HCT116 (cell line): ENCODE data around the gene SYNGR1. TPM values are rescaled to one million over a fixed set of nuclear protein-coding genes. Genes with fewer than 3 reads are reported as not detected.
A peak's percentile ranks its signal among the peaks of the same experiment; 100 is the strongest.

Source experiments
- ATAC-seq: fragments of 200-7000 bp; cut with Tn5 transposase; 2 replicates; pipeline ENCODE4 v1.9.1; 2020; ENCODE audit warnings: mild to moderate bottlenecking, moderate library complexity
- BruUV-seq: library from RNA; stranded (reverse); fragments of 400-500 nt; replicated peaks from 2 replicates; lab custom pipeline; 2021; lab: Mats Ljungman, UMichigan
- CTCF ChIA-PET: fragments of 300-600 bp; sonication (Branson Sonifier 250); formaldehyde crosslinking; loops from one replicate; lab custom pipeline; 2021; ENCODE audit warnings: antibody characterized with exemption; lab: Charles Lee
- POLR2A ChIA-PET: fragments of 300-600, 350-600 bp; sonication (Branson Sonifier 250); formaldehyde crosslinking; loops from one replicate; lab custom pipeline; 2021; ENCODE audit warnings: antibody characterized with exemption; lab: Charles Lee
- RAD21 ChIA-PET, 2 experiments: fragments of 300-600 bp; sonication (Branson Sonifier 250); formaldehyde crosslinking; loops; one replicate each; lab custom pipeline; 2023; ENCODE audit warnings: low total read pairs in 2 of 2; ENCODE audit not compliant: uncharacterized antibody in 2 of 2, unreplicated experiment in 2 of 2, low non-redundant PET in 1 of 2; lab: Charles Lee
- DNase-seq: peaks from one replicate; pipeline ENCODE4 v3.0.0-alpha.2; 2010; ENCODE audit warnings: low read depth, low spot score
- H2AFZ ChIP-seq: fragments of 200-600 bp; shearing (Covaris generic), sonication (generic); 2 replicates; pipeline ENCODE4 v1.6.1; 2017; ENCODE audit warnings: low read depth, mixed run types, mixed read lengths, antibody characterized with exemption, low read length; ENCODE audit not compliant: poor library complexity, severe bottlenecking
- H3K27ac ChIP-seq: 2 replicates; pipeline ENCODE4 v1.5.1; 2012; ENCODE audit warnings: low read depth, low read length
- H3K27me3 ChIP-seq: fragments of 200-600 bp; sonication (generic); 2 replicates; pipeline ENCODE4 v1.6.1; 2016; ENCODE audit warnings: mixed run types, low read length, mixed read lengths; ENCODE audit not compliant: insufficient read depth
- H3K36me3 ChIP-seq, 2 experiments: fragments of 200-500 bp in 1 of 2; fragments of 200-600 bp in 1 of 2; sonication (Bioruptor generic) in 1 of 2; sonication (generic) in 1 of 2; 2 replicates each; pipeline versions ENCODE4 v1.5.1 to v1.6.1; 2014 to 2016; ENCODE audit warnings: low read length in 2 of 2, inconsistent platforms in 1 of 2, mixed read lengths in 1 of 2, mixed run types in 1 of 2; ENCODE audit not compliant: insufficient read depth in 2 of 2, control insufficient read depth in 1 of 2
- H3K4me1 ChIP-seq, 2 experiments: fragments of 200-600 bp in 1 of 2; sonication (generic) in 1 of 2; 2 replicates each; pipeline versions ENCODE4 v1.5.1 to v1.6.1; 2012 to 2017; ENCODE audit warnings: low read length in 2 of 2, inconsistent platforms in 1 of 2, mild to moderate bottlenecking in 1 of 2, mixed read lengths in 1 of 2, mixed run types in 1 of 2, moderate library complexity in 1 of 2; ENCODE audit not compliant: insufficient read depth in 2 of 2, control insufficient read depth in 1 of 2
- H3K4me2 ChIP-seq: fragments of 200-600 bp; sonication (generic); 2 replicates; pipeline ENCODE4 v1.6.1; 2017; ENCODE audit warnings: mixed run types, low read length, mixed read lengths
- H3K4me3 ChIP-seq, 2 experiments: fragments of 200-600 bp in 1 of 2; sonication (generic) in 1 of 2; replicated peaks in 1 of 2; 2 replicates each; pipeline ENCODE4 v1.5.1; 2011 to 2016; ENCODE audit warnings: low read length in 2 of 2, control low read depth in 1 of 2, low read depth in 1 of 2, mild to moderate bottlenecking in 1 of 2, mixed read lengths in 1 of 2, mixed run types in 1 of 2
- H3K79me2 ChIP-seq: fragments of 200-600 bp; sonication (generic); 2 replicates; pipeline ENCODE4 v1.6.1; 2017; ENCODE audit warnings: mild to moderate bottlenecking, mixed run types, low read length, moderate library complexity, mixed read lengths; ENCODE audit not compliant: insufficient read depth
- H3K9ac ChIP-seq: fragments of 200-600 bp; sonication (generic); 2 replicates; pipeline ENCODE4 v1.6.1; 2016; ENCODE audit warnings: low read length, mixed read lengths
- H3K9me2 ChIP-seq: fragments of 200-600 bp; sonication (generic), shearing (Covaris generic); 2 replicates; pipeline ENCODE4 v1.6.1; 2017; ENCODE audit warnings: mixed run types, mild to moderate bottlenecking, moderate library complexity; ENCODE audit not compliant: insufficient read depth
- H3K9me3 ChIP-seq, 2 experiments: fragments of 200-500 bp in 1 of 2; fragments of 200-600 bp in 1 of 2; sonication (Bioruptor generic) in 1 of 2; sonication (generic) in 1 of 2; 2 replicates each; pipeline ENCODE4 v1.6.1; 2014 to 2017; ENCODE audit warnings: low read length in 2 of 2, mixed read lengths in 2 of 2, inconsistent platforms in 1 of 2, low read depth in 1 of 2, mild to moderate bottlenecking in 1 of 2, mixed run types in 1 of 2, moderate library complexity in 1 of 2; ENCODE audit not compliant: control insufficient read depth in 1 of 2, insufficient read depth in 1 of 2
- H4K20me1 ChIP-seq: fragments of 200-600 bp; sonication (generic), shearing (Covaris generic); 2 replicates; pipeline ENCODE4 v1.6.1; 2017; ENCODE audit warnings: mixed run types, mild to moderate bottlenecking, moderate library complexity; ENCODE audit not compliant: insufficient read depth
- EGR1 ChIP-seq: IDR thresholded peaks from 2 replicates; pipeline ENCODE4 v1.6.1; 2012; ENCODE audit warnings: low read depth
- ELF1 ChIP-seq: IDR thresholded peaks from 2 replicates; pipeline ENCODE4 v1.6.1; 2012; ENCODE audit warnings: low read depth, borderline replicate concordance
- EZH2 ChIP-seq: fragments of 200-600 bp; sonication (generic); IDR thresholded peaks from 2 replicates; pipeline ENCODE4 v1.6.1; 2017; ENCODE audit warnings: antibody characterized with exemption, mixed run types
- JUND ChIP-seq: IDR thresholded peaks from 2 replicates; pipeline ENCODE4 v1.6.1; 2012
- POLR2A ChIP-seq: IDR thresholded peaks from 2 replicates; pipeline ENCODE4 v1.7.0; 2011; ENCODE audit warnings: borderline replicate concordance; ENCODE audit not compliant: insufficient read depth, insufficient read length; ENCODE audit errors: extremely low read depth
- TCF7L2 ChIP-seq: IDR thresholded peaks from 2 replicates; pipeline ENCODE4 v1.7.0; 2011; ENCODE audit warnings: borderline replicate concordance, inconsistent platforms; ENCODE audit not compliant: insufficient read depth, insufficient read length; ENCODE audit errors: extremely low read depth
- YY1 ChIP-seq: IDR thresholded peaks from 2 replicates; pipeline ENCODE4 v1.6.1; 2011; ENCODE audit warnings: low read length, low read depth, moderate library complexity, mild to moderate bottlenecking; ENCODE audit not compliant: insufficient replicate concordance; ENCODE audit errors: extremely low read depth
- intact Hi-C: fragments of 100-400 bp; cut with micrococcal nuclease; formaldehyde crosslinking; loops from 2 replicates; pipeline ENCODE4 v1.10.0; 2022
- total RNA-seq: library from RNA; stranded (reverse); gene quantifications from one replicate; pipeline ENCODE4 v1.2.1, GENCODE V29; 2021; ENCODE audit not compliant: unreplicated experiment
- TF ChIP-seq, protein P1 (sequence below), 3 experiments: fragments of 200-600 bp in 1 of 3; sonication (generic) in 1 of 3; IDR thresholded peaks in 2 of 3; conservative IDR thresholded peaks in 1 of 3; 2 replicates each; pipeline ENCODE4 v1.5.1; 2012 to 2017; ENCODE audit warnings: low read depth in 2 of 3, low read length in 2 of 3, antibody characterized with exemption in 1 of 3, borderline replicate concordance in 1 of 3, control low read depth in 1 of 3, mild to moderate bottlenecking in 1 of 3, mixed read lengths in 1 of 3, mixed run types in 1 of 3, moderate library complexity in 1 of 3; ENCODE audit not compliant: insufficient read depth in 1 of 3
- TF ChIP-seq, protein P2 (sequence below): IDR thresholded peaks from 2 replicates; pipeline ENCODE4 v1.6.1; 2012

The SYNGR1 gene
- total RNA-seq, 1 experiment from 2014 or later = 20.7 TPM

DNA sequence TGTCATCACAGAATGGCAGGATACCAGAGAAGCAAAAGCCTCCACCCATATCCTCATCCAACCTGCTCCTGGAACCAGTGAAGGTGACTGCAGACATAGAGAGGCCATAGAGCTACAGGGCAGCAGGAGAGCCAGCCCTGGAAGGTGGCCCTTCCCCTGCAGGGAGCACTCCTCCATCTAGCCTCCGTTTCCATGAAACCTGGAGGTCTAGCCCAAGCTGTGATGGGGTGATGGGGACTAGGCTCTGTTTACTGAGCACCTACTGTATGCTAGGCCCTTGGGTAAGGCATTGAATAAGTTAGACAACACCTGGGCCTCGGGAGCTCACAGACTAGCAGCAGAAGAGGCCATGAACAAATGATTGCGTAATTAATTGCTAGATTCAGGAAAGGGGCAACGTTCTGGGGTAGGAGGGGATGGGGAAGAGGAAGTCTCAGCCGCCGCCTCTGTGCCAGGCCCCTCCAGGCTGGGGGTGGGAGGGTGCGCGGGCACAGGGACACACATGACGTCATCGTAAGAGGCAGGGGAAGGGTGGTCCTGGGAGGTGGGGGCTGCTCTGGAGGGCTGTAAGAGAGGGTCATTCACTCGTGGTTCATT is 784 bp upstream of the SYNGR1 start:
- ATAC-seq (no peak; the same call in 1 of the 2 replicates), DNase-seq (no peak)
- POLR2A ChIA-PET = interaction anchor here (2.3 kb wide), 1 partner anchor 29 kb away, joined by 7 read pairs; the partner anchor contains the start of gene RPL3
- H2AFZ ChIP-seq = peak overlapping the region; percentile 80
- peak overlapping the region; percentile 37 to 54 for H3K4me3 ChIP-seq
- H3K9me3 ChIP-seq = no peaks in the 10 kb centered on the region
- H3K4me1 ChIP-seq = peaks cover 24 to 43% of the 10 kb centered on the region in 2 experiments; a peak in 3 of 4 replicates
- H3K36me3 ChIP-seq = no peaks in the 10 kb centered on the region
- CTCF ChIA-PET = interaction anchor here (1.2 kb wide), 1 partner anchor 18 kb away, joined by 5 read pairs; no protein-coding TSS in a partner anchor
- peak overlapping the region; percentile 80 for H3K4me2 ChIP-seq
- H3K79me2 ChIP-seq = peaks cover 5% of the 10 kb centered on the region; the same call in 1 of the 2 replicates
- intact Hi-C loops = no loop called here
- no TSS peak for BruUV-seq
- H3K27me3 ChIP-seq = no peaks in the 10 kb centered on the region
- no peaks in the 10 kb centered on the region for H3K9me2 ChIP-seq
- peak overlapping the region; percentile 18; the same call in 1 of the 2 replicates for H3K27ac ChIP-seq
- RAD21 ChIA-PET = no interaction called here
- no peaks in the 10 kb centered on the region for H4K20me1 ChIP-seq
- peak overlapping the region; percentile 37; the same call in 1 of the 2 replicates for H3K9ac ChIP-seq
- TF ChIP-seq TCF7L2 (no peak), EZH2 (no peak), ELF1 (no peak), JUND (no peak), YY1 (no peak), EGR1 (no peak), POLR2A (no peak)
- TF ChIP-seq, protein P1, sequence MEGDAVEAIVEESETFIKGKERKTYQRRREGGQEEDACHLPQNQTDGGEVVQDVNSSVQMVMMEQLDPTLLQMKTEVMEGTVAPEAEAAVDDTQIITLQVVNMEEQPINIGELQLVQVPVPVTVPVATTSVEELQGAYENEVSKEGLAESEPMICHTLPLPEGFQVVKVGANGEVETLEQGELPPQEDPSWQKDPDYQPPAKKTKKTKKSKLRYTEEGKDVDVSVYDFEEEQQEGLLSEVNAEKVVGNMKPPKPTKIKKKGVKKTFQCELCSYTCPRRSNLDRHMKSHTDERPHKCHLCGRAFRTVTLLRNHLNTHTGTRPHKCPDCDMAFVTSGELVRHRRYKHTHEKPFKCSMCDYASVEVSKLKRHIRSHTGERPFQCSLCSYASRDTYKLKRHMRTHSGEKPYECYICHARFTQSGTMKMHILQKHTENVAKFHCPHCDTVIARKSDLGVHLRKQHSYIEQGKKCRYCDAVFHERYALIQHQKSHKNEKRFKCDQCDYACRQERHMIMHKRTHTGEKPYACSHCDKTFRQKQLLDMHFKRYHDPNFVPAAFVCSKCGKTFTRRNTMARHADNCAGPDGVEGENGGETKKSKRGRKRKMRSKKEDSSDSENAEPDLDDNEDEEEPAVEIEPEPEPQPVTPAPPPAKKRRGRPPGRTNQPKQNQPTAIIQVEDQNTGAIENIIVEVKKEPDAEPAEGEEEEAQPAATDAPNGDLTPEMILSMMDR (IDR thresholded peaks at IDR 0.05 in 2 of 3, conservative IDR thresholded peaks at IDR 0.05 in 1 of 3; ENCODE audit: borderline replicate concordance in 1 of 3, insufficient read depth in 1 of 3, low read depth in 2 of 3, low read length in 2 of 3) = no peak
- TF ChIP-seq, protein P2, sequence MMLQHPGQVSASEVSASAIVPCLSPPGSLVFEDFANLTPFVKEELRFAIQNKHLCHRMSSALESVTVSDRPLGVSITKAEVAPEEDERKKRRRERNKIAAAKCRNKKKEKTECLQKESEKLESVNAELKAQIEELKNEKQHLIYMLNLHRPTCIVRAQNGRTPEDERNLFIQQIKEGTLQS = no peak
